HCT116 (cell line): ENCODE data around the gene FNDC3B. TPM values are rescaled to one million over a fixed set of nuclear protein-coding genes. Genes with fewer than 3 reads are reported as not detected.

Experiments used
- ATAC-seq: fragments of 200-7000 bp; cut with Tn5 transposase; 2 replicates; pipeline ENCODE4 v1.9.1; 2020; ENCODE audit warnings: mild to moderate bottlenecking, moderate library complexity
- BruUV-seq: library from RNA; stranded (reverse); fragments of 400-500 nt; replicated peaks from 2 replicates; lab custom pipeline; 2021; lab: Mats Ljungman, UMichigan
- CTCF ChIA-PET: fragments of 300-600 bp; sonication (Branson Sonifier 250); formaldehyde crosslinking; loops from one replicate; lab custom pipeline; 2021; ENCODE audit warnings: antibody characterized with exemption; lab: Charles Lee
- POLR2A ChIA-PET: fragments of 300-600, 350-600 bp; sonication (Branson Sonifier 250); formaldehyde crosslinking; loops from one replicate; lab custom pipeline; 2021; ENCODE audit warnings: antibody characterized with exemption; lab: Charles Lee
- RAD21 ChIA-PET, 2 experiments: fragments of 300-600 bp; sonication (Branson Sonifier 250); formaldehyde crosslinking; loops; one replicate each; lab custom pipeline; 2023; ENCODE audit warnings: low total read pairs in 2 of 2; ENCODE audit not compliant: uncharacterized antibody in 2 of 2, unreplicated experiment in 2 of 2, low non-redundant PET in 1 of 2; lab: Charles Lee
- DNase-seq: peaks from one replicate; pipeline ENCODE4 v3.0.0-alpha.2; 2010; ENCODE audit warnings: low read depth, low spot score
- H2AFZ ChIP-seq: fragments of 200-600 bp; shearing (Covaris generic), sonication (generic); 2 replicates; pipeline ENCODE4 v1.6.1; 2017; ENCODE audit warnings: low read depth, mixed run types, mixed read lengths, antibody characterized with exemption, low read length; ENCODE audit not compliant: poor library complexity, severe bottlenecking
- H3K27ac ChIP-seq: 2 replicates; pipeline ENCODE4 v1.5.1; 2012; ENCODE audit warnings: low read depth, low read length
- H3K27me3 ChIP-seq: fragments of 200-600 bp; sonication (generic); 2 replicates; pipeline ENCODE4 v1.6.1; 2016; ENCODE audit warnings: mixed run types, low read length, mixed read lengths; ENCODE audit not compliant: insufficient read depth
- H3K36me3 ChIP-seq, 2 experiments: fragments of 200-500 bp in 1 of 2; fragments of 200-600 bp in 1 of 2; sonication (Bioruptor generic) in 1 of 2; sonication (generic) in 1 of 2; 2 replicates each; pipeline versions ENCODE4 v1.5.1 to v1.6.1; 2014 to 2016; ENCODE audit warnings: low read length in 2 of 2, inconsistent platforms in 1 of 2, mixed read lengths in 1 of 2, mixed run types in 1 of 2; ENCODE audit not compliant: insufficient read depth in 2 of 2, control insufficient read depth in 1 of 2
- H3K4me1 ChIP-seq, 2 experiments: fragments of 200-600 bp in 1 of 2; sonication (generic) in 1 of 2; 2 replicates each; pipeline versions ENCODE4 v1.5.1 to v1.6.1; 2012 to 2017; ENCODE audit warnings: low read length in 2 of 2, inconsistent platforms in 1 of 2, mild to moderate bottlenecking in 1 of 2, mixed read lengths in 1 of 2, mixed run types in 1 of 2, moderate library complexity in 1 of 2; ENCODE audit not compliant: insufficient read depth in 2 of 2, control insufficient read depth in 1 of 2
- H3K4me2 ChIP-seq: fragments of 200-600 bp; sonication (generic); 2 replicates; pipeline ENCODE4 v1.6.1; 2017; ENCODE audit warnings: mixed run types, low read length, mixed read lengths
- H3K4me3 ChIP-seq, 2 experiments: fragments of 200-600 bp in 1 of 2; sonication (generic) in 1 of 2; replicated peaks in 1 of 2; 2 replicates each; pipeline ENCODE4 v1.5.1; 2011 to 2016; ENCODE audit warnings: low read length in 2 of 2, control low read depth in 1 of 2, low read depth in 1 of 2, mild to moderate bottlenecking in 1 of 2, mixed read lengths in 1 of 2, mixed run types in 1 of 2
- H3K79me2 ChIP-seq: fragments of 200-600 bp; sonication (generic); 2 replicates; pipeline ENCODE4 v1.6.1; 2017; ENCODE audit warnings: mild to moderate bottlenecking, mixed run types, low read length, moderate library complexity, mixed read lengths; ENCODE audit not compliant: insufficient read depth
- H3K9ac ChIP-seq: fragments of 200-600 bp; sonication (generic); 2 replicates; pipeline ENCODE4 v1.6.1; 2016; ENCODE audit warnings: low read length, mixed read lengths
- H3K9me2 ChIP-seq: fragments of 200-600 bp; sonication (generic), shearing (Covaris generic); 2 replicates; pipeline ENCODE4 v1.6.1; 2017; ENCODE audit warnings: mixed run types, mild to moderate bottlenecking, moderate library complexity; ENCODE audit not compliant: insufficient read depth
- H3K9me3 ChIP-seq, 2 experiments: fragments of 200-500 bp in 1 of 2; fragments of 200-600 bp in 1 of 2; sonication (Bioruptor generic) in 1 of 2; sonication (generic) in 1 of 2; 2 replicates each; pipeline ENCODE4 v1.6.1; 2014 to 2017; ENCODE audit warnings: low read length in 2 of 2, mixed read lengths in 2 of 2, inconsistent platforms in 1 of 2, low read depth in 1 of 2, mild to moderate bottlenecking in 1 of 2, mixed run types in 1 of 2, moderate library complexity in 1 of 2; ENCODE audit not compliant: control insufficient read depth in 1 of 2, insufficient read depth in 1 of 2
- H4K20me1 ChIP-seq: fragments of 200-600 bp; sonication (generic), shearing (Covaris generic); 2 replicates; pipeline ENCODE4 v1.6.1; 2017; ENCODE audit warnings: mixed run types, mild to moderate bottlenecking, moderate library complexity; ENCODE audit not compliant: insufficient read depth
- CBX3 ChIP-seq: IDR thresholded peaks from 2 replicates; pipeline ENCODE4 v1.6.1; 2012; ENCODE audit warnings: low read depth
- CEBPB ChIP-seq: IDR thresholded peaks from 2 replicates; pipeline ENCODE4 v1.6.1; 2012; ENCODE audit warnings: low read depth
- CTCF ChIP-seq, 3 experiments: fragments of 200-600 bp in 1 of 3; sonication (generic) in 1 of 3; IDR thresholded peaks in 2 of 3; conservative IDR thresholded peaks in 1 of 3; 2 replicates each; pipeline ENCODE4 v1.5.1; 2012 to 2017; ENCODE audit warnings: low read depth in 2 of 3, low read length in 2 of 3, antibody characterized with exemption in 1 of 3, borderline replicate concordance in 1 of 3, control low read depth in 1 of 3, mild to moderate bottlenecking in 1 of 3, mixed read lengths in 1 of 3, mixed run types in 1 of 3, moderate library complexity in 1 of 3; ENCODE audit not compliant: insufficient read depth in 1 of 3
- ELF1 ChIP-seq: IDR thresholded peaks from 2 replicates; pipeline ENCODE4 v1.6.1; 2012; ENCODE audit warnings: low read depth, borderline replicate concordance
- EZH2 ChIP-seq: fragments of 200-600 bp; sonication (generic); IDR thresholded peaks from 2 replicates; pipeline ENCODE4 v1.6.1; 2017; ENCODE audit warnings: antibody characterized with exemption, mixed run types
- FOSL1 ChIP-seq: IDR thresholded peaks from 2 replicates; pipeline ENCODE4 v1.6.1; 2012; ENCODE audit warnings: low read depth
- JUND ChIP-seq: IDR thresholded peaks from 2 replicates; pipeline ENCODE4 v1.6.1; 2012
- POLR2A ChIP-seq: IDR thresholded peaks from 2 replicates; pipeline ENCODE4 v1.7.0; 2011; ENCODE audit warnings: borderline replicate concordance; ENCODE audit not compliant: insufficient read depth, insufficient read length; ENCODE audit errors: extremely low read depth
- POLR2AphosphoS5 ChIP-seq: IDR thresholded peaks from 2 replicates; pipeline ENCODE4 v1.6.1; 2011; ENCODE audit warnings: mild to moderate bottlenecking, low read depth, low read length, moderate library complexity
- RAD21 ChIP-seq: IDR thresholded peaks from 2 replicates; pipeline ENCODE4 v1.6.1; 2012; ENCODE audit warnings: low read depth, mild to moderate bottlenecking
- SIN3A ChIP-seq: IDR thresholded peaks from 2 replicates; pipeline ENCODE4 v1.6.1; 2012; ENCODE audit warnings: low read depth
- SP1 ChIP-seq: IDR thresholded peaks from 2 replicates; pipeline ENCODE4 v1.6.1; 2012; ENCODE audit warnings: low read depth
- SRF ChIP-seq: IDR thresholded peaks from 2 replicates; pipeline ENCODE4 v1.6.1; 2012; ENCODE audit warnings: low read depth
- TCF7L2 ChIP-seq: IDR thresholded peaks from 2 replicates; pipeline ENCODE4 v1.7.0; 2011; ENCODE audit warnings: borderline replicate concordance, inconsistent platforms; ENCODE audit not compliant: insufficient read depth, insufficient read length; ENCODE audit errors: extremely low read depth
- YY1 ChIP-seq: IDR thresholded peaks from 2 replicates; pipeline ENCODE4 v1.6.1; 2011; ENCODE audit warnings: low read length, low read depth, moderate library complexity, mild to moderate bottlenecking; ENCODE audit not compliant: insufficient replicate concordance; ENCODE audit errors: extremely low read depth
- ZFX ChIP-seq: fragments of 450-650 bp; IDR thresholded peaks from 2 replicates; pipeline ENCODE4 v1.6.1; 2017
- intact Hi-C: fragments of 100-400 bp; cut with micrococcal nuclease; formaldehyde crosslinking; loops from 2 replicates; pipeline ENCODE4 v1.10.0; 2022
- total RNA-seq: library from RNA; stranded (reverse); gene quantifications from one replicate; pipeline ENCODE4 v1.2.1, GENCODE V29; 2021; ENCODE audit not compliant: unreplicated experiment
- TF ChIP-seq, protein P1 (sequence below): IDR thresholded peaks from 2 replicates; pipeline ENCODE4 v1.6.1; 2012

FNDC3B gene
- total RNA-seq, 1 experiment from 2014 or later: 45.7 TPM

DNA sequence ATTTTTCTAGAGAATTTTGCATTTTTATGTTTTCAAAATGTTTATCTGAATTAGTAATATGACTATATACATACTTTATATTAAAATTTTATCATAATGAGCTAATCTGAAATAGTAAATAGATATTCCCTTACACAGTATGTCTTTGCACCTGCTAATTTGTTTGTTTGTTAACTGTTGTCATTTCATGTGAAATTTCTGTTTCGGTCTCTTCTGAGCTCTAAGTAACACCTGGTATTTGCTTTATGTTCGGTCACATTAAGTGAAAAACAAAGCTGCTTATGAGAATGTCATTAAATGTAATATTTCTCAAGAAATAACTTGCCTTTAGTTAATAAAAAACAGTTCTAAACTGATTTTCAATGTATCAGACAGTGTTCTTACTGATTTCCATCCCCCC, 61.1 kb downstream of the FNDC3B start:
- no TSS peak for BruUV-seq
- ATAC-seq: no peak
- ChIA-PET CTCF (no interaction called here), POLR2A (no interaction called here), RAD21 (no interaction called here)
- H3K4me3 ChIP-seq: no peak overlapping the region
- no peak overlapping the region for H3K4me2 ChIP-seq
- no peak for DNase-seq
- no peaks in the 10 kb centered on the region for H3K9me2 ChIP-seq
- peaks cover 8% of the 10 kb centered on the region; the same call in 1 of the 2 replicates for H4K20me1 ChIP-seq
- H3K27me3 ChIP-seq: no peaks in the 10 kb centered on the region
- intact Hi-C loops: no loop called here
- peaks cover 72% of the 10 kb centered on the region for H3K79me2 ChIP-seq
- no peaks in the 10 kb centered on the region for H3K9me3 ChIP-seq
- H3K9ac ChIP-seq: no peak overlapping the region
- no peak overlapping the region for H2AFZ ChIP-seq
- no peak overlapping the region for H3K27ac ChIP-seq
- H3K36me3 ChIP-seq: no peaks in the 10 kb centered on the region
- no peak for TF ChIP-seq EZH2
- TF ChIP-seq CEBPB: no peak
- no peak for TF ChIP-seq SP1
- no peak for TF ChIP-seq YY1
- no peak for TF ChIP-seq RAD21
- TF ChIP-seq, protein P1, sequence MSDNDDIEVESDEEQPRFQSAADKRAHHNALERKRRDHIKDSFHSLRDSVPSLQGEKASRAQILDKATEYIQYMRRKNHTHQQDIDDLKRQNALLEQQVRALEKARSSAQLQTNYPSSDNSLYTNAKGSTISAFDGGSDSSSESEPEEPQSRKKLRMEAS: no peak
- TF ChIP-seq CBX3: no peak
- no peak for TF ChIP-seq ELF1
- peaks cover 0 to 17% of the 10 kb centered on the region in 2 experiments; a peak in 2 of 4 replicates for H3K4me1 ChIP-seq

GRCh38 chr3:172101107-172101506, 61.7 kb downstream of the FNDC3B start:
- ChIA-PET RAD21 (no interaction called here), POLR2A (no interaction called here), CTCF (no interaction called here)
- Histone ChIP-seq H3K9me3 (no peaks in the 10 kb centered on the region), H3K4me2 (no peak overlapping the region), H4K20me1 (peaks cover 8% of the 10 kb centered on the region; the same call in 1 of the 2 replicates), H3K27ac (no peak overlapping the region), H3K9me2 (no peaks in the 10 kb centered on the region), H3K79me2 (peaks cover 67% of the 10 kb centered on the region), H3K9ac (no peak overlapping the region), H3K36me3 (no peaks in the 10 kb centered on the region), H3K4me3 (no peak overlapping the region), H2AFZ (no peak overlapping the region), H3K27me3 (no peaks in the 10 kb centered on the region), H3K4me1 (peaks cover 0 to 17% of the 10 kb centered on the region in 2 experiments; a peak in 2 of 4 replicates)
- ATAC-seq (no peak), DNase-seq (no peak)
- BruUV-seq: no TSS peak
- intact Hi-C loops: no loop called here
- TF ChIP-seq, protein P1: no peak
- TF ChIP-seq CEBPB: no peak
- TF ChIP-seq FOSL1: no peak
- TF ChIP-seq EZH2: no peak
- TF ChIP-seq POLR2AphosphoS5: no peak
- no peak for TF ChIP-seq CBX3
- no peak for TF ChIP-seq CTCF (IDR thresholded peaks at IDR 0.05 in 2 of 3, conservative IDR thresholded peaks at IDR 0.05 in 1 of 3; ENCODE audit: borderline replicate concordance in 1 of 3, insufficient read depth in 1 of 3, low read depth in 2 of 3, low read length in 2 of 3)
- no peak for TF ChIP-seq JUND
- TF ChIP-seq ZFX: no peak
- TF ChIP-seq POLR2A: no peak
- no peak for TF ChIP-seq SRF
- no peak for TF ChIP-seq TCF7L2
- TF ChIP-seq ELF1: no peak
- no peak for TF ChIP-seq SIN3A
